Stimulated activated CD8-positive, alpha-beta memory T cell treated with anti-CD3 and anti-CD28 coated beads, Interleukin-7, amount 100 ng/mL, for 48 hours (primary cell): ENCODE measurements around the gene PPP2R5E.
"Not testable (repeated sequence)": the region's sequence is repeated elsewhere in the genome, so short reads cannot be mapped to it uniquely, and the experiment has no call there.

Experiments
- DNase-seq, 2 donors: peaks; one replicate each; pipeline ENCODE4 v3.0.0-alpha.2; 2020; ENCODE audit warnings: low read depth in 1 of 2; ENCODE audit errors: extremely low read depth in 1 of 2

The PPP2R5E gene

DNA sequence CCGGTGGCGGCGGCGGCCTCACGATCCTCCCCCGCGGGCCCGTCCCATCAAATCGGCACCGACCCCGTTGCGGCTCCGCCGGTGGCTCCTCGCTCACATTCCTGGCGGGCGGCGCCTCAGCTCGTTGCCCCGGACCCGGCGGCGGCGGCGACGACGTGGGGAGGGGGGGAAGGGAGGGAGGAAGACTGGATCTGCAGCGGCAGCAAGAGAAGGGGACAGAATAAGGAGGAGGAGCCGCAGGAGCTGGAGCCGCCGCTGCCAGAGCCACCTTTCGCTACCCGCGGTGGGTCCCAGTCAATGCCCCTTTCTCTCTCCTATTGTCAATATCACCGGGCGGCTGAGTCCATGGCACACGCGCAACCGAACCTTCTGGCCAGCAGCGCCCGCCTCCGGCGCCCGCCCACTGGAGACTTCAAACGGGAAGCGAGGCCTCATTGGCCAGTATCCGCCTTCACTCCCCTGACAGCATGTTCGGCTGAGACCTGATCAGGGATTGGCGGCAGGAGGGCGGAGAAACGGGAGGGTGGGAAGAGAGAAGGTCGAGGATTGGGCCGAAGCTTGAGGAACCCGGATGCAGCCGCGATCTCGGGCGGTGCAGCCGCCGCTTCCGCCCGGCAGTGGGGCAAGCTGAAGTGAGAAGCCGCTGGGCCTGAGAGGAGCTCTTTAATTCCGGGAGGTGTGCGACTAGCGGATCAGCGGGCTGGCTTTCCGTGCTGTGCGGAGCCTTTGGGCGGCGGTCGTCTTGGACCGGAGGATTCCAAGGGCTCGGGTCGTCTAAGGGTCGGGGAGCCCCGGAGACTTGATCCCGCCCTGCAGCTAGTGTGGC lies at the start of gene PPP2R5E:
TSS of gene PPP2R5E (minus strand) at position 378 of the 826 bp plus-strand sequence. CDS start 3,692 bp downstream, outside the sequence.
- DNase-seq, result peak; percentile 95 to 97

GRCh38 chr14:63583046-63583445 lies 39.9 kb upstream of the PPP2R5E start:
- not testable (repeated sequence) for DNase-seq

GRCh38 chr14:63581491-63581890 lies 38.3 kb upstream of the PPP2R5E start:
- no peak for DNase-seq

- no peak for DNase-seq
Observed at GRCh38 chr14:63578300-63578699, 35.1 kb upstream of the PPP2R5E start.

GRCh38 chr14:63573581-63573980 lies 30.4 kb upstream of the PPP2R5E start:
- DNase-seq, result no peak

DNA sequence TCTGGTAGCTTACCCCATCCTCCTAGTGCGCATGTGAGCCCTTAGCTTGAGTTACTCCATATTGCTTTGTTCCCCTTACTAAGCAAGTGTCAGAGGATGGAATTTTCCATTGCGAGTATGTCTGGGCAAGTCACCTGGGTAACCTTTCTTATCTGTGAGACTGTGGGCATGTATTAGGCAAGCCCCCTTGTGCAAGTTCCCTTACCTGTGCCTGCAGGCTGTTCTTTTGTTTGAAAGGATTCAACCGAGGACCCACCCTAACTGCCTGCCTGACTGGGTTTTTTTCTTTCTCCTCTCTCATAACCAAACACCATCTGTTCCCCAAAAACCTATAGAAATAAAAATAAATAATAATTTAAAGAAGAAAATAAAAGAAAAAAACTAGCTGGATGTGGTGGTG lies 22.3 kb upstream of the PPP2R5E start:
- no peak for DNase-seq

DNA sequence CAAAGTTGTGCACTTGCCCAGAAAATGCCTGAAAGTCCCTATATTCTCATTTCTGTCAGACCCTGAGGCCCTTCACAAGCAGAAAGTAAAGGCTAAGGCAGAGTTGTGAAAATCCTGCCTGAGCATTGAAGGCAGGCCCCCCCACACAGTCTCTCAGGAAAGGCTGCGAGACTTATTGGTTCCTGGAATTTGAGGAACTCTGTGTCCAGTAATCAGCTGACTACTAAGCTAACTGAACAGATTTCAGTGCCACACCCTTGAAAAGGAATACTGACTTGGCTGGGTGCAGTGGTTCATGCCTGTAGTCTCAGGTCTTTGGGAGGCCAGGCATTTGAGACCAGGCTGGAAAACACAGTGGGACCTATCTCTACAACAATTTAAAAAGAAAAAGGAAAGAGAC lies 21.1 kb upstream of the PPP2R5E start:
- no peak for DNase-seq

GRCh38 chr14:63563370-63564026 lies 20.3 kb upstream of the PPP2R5E start:
- DNase-seq, result no peak

DNA sequence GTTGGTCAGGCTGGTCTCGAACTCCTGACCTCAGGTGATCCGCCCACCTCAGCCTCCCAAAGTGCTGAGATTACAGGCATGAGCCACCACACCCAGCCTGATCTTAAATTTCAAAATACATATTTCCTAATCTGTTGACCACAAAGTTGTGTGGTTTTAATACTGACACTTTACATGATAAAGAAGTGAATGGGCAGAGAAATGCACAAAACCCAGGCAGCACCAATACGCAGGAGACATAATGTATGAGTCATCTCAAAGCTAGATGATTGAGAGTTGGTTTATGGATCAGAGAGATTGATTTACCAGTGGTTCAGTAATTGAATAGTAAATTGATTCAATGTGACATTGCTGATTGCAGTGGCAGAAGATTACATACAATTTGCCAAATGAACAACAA lies 19.2 kb upstream of the PPP2R5E start:
- no peak for DNase-seq

DNA sequence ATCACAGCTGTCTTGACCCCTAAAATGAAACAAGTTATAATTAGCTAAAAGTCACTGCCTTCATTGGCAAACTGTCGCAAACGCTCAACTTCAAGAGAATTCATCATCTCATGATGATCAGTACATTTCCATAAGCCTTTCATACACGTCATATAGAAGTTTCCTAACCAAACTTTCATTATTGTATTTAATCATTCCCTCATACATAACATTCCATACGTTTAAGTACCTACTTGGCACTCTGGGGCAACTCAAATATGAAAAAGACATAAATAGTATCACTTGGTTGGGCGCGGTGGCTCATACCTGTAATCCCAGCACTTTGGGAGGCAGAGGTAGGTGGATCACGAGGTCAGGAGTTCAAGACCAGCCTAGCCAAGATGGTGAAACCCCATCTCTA lies 12.4 kb upstream of the PPP2R5E start:
- DNase-seq, result no peak

DNA sequence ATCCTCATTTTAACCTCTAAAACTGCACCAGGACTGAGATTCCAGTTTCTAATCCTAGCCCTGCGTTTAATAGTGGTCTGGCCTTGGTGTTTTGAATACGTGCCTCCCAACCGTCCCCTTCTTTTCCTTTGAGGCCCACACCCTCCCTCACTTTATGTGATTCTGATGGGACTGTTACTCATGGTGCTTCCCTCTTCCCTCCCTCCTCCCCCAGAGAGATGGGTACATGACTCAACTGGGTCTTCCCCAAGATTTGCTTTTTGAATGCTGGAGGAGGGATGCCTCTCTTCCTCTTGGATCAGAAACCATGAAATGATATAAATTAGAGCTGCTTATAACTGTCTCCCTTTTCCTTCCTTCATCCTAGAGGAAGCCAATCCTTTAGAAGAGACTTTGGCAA lies 8.2 kb upstream of the PPP2R5E start:
- DNase-seq, result no peak

GRCh38 chr14:63547798-63548335 lies 4.7 kb upstream of the PPP2R5E start:
- DNase-seq, result no peak

DNA sequence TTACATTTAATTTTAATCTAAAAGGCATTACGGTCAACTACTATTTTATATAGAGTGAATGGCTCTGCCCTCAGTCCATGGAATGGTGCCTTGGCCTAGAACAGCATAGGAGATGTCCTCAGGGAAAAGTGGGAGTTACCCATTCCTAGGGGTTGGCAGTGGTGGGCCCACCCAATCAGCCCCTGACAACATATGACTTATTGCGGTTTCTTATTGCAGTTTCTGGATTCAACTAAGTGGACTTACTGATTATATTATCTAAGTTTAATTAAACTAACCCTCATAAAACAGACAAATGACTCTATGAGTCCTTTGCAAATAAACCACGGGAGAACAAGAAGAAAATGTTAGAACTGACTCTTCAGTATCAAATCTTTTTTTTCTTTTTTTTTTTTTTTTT lies 2.3 kb upstream of the PPP2R5E start:
- DNase-seq, result no peak

DNA sequence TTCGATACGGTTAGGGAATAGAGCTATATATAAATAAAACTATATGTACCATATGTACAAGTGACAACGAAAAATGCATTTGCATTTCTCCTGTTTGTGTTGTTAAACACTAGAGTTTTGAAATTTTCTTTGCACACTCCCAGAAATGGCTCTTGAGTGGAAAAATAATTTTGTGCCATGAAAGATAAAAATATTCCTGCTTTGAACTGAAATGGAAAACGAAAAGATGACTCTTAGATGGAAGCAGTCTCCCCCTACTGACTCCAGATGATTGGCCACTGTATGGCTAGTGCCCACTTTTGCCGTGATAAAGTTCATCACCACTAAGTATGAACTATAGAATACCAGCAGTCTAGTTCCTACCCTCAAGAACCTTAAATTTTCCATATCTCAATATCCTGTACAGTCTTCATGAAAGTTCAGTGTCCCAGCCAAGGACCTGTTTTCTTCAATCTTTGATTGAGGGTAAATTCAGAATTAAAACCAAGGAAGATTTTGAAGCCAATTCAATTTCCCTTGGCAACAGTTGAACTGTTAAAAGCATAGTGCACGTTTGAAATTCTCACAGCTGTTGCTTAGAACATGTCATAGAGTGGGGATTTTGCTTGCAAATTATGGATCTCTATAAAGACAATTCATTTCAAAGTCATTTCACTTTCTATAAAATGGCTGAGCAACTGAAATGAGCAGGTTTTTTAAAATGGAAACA lies 1.6 kb upstream of the PPP2R5E start:
- no peak for DNase-seq

DNA sequence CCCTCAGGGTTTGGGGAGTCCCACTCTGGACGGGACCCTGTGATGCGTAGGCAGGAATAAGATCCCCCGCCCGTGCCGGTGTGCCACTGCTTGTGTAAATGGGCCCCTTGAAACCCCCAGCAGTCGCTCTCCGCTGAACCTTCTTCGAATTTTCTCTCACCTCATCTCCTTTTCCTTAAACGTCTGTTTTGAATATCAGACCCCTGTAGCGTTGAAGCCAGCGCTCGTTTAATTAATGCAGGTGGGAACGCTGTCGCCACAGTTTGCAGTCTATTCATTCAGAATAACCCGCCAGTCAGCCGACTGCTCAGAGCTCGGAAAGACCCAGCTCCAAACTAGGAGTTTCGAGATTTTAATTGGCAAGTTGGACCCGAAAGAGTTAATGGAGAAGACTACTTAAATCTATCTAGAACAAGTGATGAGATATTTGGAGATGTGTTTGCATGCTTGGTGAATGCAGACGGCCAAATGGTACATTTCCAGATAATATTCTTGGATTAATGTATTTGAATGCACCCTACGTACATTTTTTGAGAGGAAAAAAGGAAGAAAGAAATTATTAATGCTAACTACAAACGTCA lies 739 bp upstream of the PPP2R5E start:
- DNase-seq, result no peak

DNA sequence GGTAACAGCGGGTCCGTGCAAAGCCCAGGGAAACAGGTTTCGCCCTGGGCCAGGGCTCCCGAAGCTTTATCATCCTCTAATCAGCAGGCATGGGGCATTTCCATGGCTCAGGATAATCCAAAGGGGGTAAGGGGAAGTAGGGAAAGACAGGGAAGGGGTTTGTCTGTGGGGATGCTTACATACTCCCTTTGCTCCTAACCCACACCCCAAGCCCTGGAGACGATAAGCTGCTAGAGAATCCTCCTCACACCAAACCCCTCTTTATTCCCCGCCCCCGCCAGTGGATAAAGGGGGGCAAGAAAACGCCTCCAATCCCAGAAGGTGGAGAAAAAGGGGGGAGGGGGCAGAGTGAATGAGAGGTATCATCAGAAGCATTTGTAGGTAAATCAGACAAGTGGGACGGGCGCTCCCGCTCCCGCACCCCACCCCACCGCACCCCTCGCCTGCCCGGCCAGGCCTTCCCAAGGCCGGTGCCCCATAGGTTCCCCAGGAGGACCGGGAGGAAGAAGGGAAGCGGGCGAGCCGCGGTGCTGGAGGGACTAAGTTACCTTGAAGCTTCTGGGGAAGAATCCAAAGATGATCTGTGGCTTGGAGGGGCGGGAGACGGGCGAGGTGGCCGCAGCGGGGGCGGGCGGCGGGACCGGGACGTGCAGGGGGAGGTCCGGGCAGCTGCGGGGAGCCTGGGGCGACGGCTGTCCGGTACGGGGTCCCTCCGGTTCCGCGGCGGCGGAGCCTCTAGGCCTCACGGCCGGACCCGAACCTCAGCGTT lies 762 bp downstream of the PPP2R5E start:
- no peak for DNase-seq

GRCh38 chr14:63535918-63536317 lies 7.3 kb downstream of the PPP2R5E start:
- DNase-seq, result no peak

DNA sequence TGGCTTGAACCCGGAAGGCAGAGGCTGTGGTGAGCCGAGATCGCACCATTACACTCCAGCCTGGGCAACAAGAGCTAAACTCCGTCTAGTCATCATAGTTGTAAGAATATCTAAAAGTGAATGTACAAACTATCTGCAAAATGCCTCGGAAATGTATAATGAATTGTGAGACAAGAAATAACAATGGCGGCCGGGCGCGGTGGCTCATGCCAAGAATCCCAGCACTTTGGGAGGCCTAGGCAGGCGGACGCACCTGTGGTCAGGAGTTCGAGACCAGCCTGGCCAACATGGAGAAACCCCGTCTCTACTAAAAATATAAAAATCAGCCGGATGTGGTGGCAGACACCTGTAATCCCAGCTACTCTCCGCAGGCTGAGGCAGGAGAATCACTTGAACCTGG lies 9.7 kb downstream of the PPP2R5E start:
- DNase-seq, result no peak

DNA sequence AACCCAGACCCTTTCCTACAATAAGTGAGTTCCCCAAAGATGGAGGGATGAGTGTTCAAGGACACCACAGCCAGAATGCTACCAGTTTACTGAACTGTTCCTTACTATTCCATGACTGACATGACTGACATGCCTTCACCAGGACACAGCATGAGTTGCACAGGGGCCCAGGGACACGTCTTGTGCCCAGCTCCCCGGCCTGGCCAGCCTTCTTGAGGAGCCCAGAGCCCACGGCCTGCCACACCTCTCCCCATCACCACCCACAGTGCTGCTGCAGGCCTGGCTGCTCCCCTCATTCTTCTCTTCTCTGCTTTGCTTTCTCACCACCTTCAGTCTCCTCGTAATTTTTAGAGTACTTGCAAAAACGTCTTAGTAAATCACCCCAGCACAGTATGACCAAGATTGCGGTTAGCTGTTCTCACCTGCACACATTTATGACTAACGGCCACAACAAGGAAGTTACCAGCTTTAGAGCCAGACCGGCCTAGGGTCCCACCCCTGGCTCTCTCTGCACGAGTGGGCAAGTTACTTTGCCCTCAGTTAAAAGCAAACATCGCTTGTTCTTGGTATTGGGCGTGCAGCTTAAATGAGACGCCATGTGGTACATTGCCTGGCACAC lies 18.5 kb downstream of the PPP2R5E start:
- no peak for DNase-seq
